Natural killer cell (primary cell): ENCODE results near the gene PKN3. TPM values are rescaled to one million over a fixed set of nuclear protein-coding genes. Genes with fewer than 3 reads are reported as not detected.

ENCODE experiments used
- ATAC-seq, 3 donors: fragments of 150-1000 bp in 2 of 3; fragments of 200-7000 bp in 1 of 3; cut with Tn5 transposase; 1 replicate in 1 of 3; 2 replicates in 2 of 3; pipeline ENCODE4 v1.10.0; 2021; ENCODE audit warnings: mild to moderate bottlenecking in 2 of 3, moderate library complexity in 2 of 3
- DNase-seq, 2 donors: peaks; one replicate each; pipeline versions ENCODE4 v3.0.0 to v3.0.0-alpha.2; 2013 to 2021; ENCODE audit warnings: mixed read lengths in 1 of 2
- H3K27ac ChIP-seq: one replicate; pipeline ENCODE4 v1.5.1; 2013; ENCODE audit warnings: mild to moderate bottlenecking, low read length
- H3K27me3 ChIP-seq: one replicate; pipeline ENCODE4 v1.6.1; 2013; ENCODE audit warnings: low read length; ENCODE audit not compliant: control insufficient read depth, insufficient read depth
- H3K36me3 ChIP-seq: one replicate; pipeline ENCODE4 v1.6.1; 2013; ENCODE audit warnings: low read length; ENCODE audit not compliant: control insufficient read depth, insufficient read depth
- H3K4me1 ChIP-seq: one replicate; pipeline ENCODE4 v1.6.1; 2013; ENCODE audit warnings: low read length; ENCODE audit not compliant: control insufficient read depth, insufficient read depth
- H3K4me3 ChIP-seq: one replicate; pipeline ENCODE4 v1.5.1; 2013; ENCODE audit warnings: low read length
- H3K9me3 ChIP-seq: one replicate; pipeline ENCODE4 v1.6.1; 2013; ENCODE audit warnings: low read length; ENCODE audit not compliant: control insufficient read depth, insufficient read depth
- H3K27ac Mint-ChIP-seq, 2 donors: one replicate each; pipeline ENCODE4 v1.8.0; 2022; ENCODE audit warnings: mild to moderate bottlenecking in 2 of 2, mixed read lengths in 2 of 2, moderate library complexity in 1 of 2
- H3K27me3 Mint-ChIP-seq, 2 donors: one replicate each; pipeline ENCODE4 v1.8.0; 2022; ENCODE audit warnings: low read depth in 2 of 2, mixed read lengths in 2 of 2
- H3K36me3 Mint-ChIP-seq: one replicate; pipeline ENCODE4 v1.8.0; 2022; ENCODE audit warnings: mixed read lengths
- H3K4me1 Mint-ChIP-seq, 2 donors: one replicate each; pipeline ENCODE4 v1.8.0; 2022; ENCODE audit warnings: mixed read lengths in 2 of 2
- H3K4me3 Mint-ChIP-seq: one replicate; pipeline ENCODE4 v1.8.0; 2022; ENCODE audit warnings: mild to moderate bottlenecking, moderate library complexity, mixed read lengths
- H3K9me3 Mint-ChIP-seq, 2 donors: one replicate each; pipeline ENCODE4 v1.8.0; 2022; ENCODE audit warnings: mixed read lengths in 2 of 2
- WGBS: methylation state at CpG from one replicate; pipeline ENCODE4 v1.1.7; 2013; ENCODE audit warnings: missing lambda C conversion rate; ENCODE audit not compliant: insufficient coverage; 5-methylcytosine and 5-hydroxymethylcytosine counted together
- intact Hi-C: fragments of 100-400 bp; cut with micrococcal nuclease; formaldehyde crosslinking; loops from one replicate; pipeline ENCODE4 v1.14.2; 2022
- total RNA-seq, 4 donors: library from RNA; stranded (reverse); fragments of 120-200 nt in 1 of 4; gene quantifications; one replicate each; pipeline versions ENCODE4 v1.2.3 to v1.2.4, GENCODE V29; 2013 to 2022
- TF ChIP-seq, protein P1 (sequence below): fragments of 200-600 bp; IDR thresholded peaks from one replicate; pipeline ENCODE4 v1.8.0; 2022; ENCODE audit warnings: antibody characterized with exemption

The PKN3 gene
- total RNA-seq, 3 donors from 2014 or later (not counting 1 experiment from before 2014, with no cell fraction given), result 3.6 to 4.5 (median 3.9) TPM

DNA sequence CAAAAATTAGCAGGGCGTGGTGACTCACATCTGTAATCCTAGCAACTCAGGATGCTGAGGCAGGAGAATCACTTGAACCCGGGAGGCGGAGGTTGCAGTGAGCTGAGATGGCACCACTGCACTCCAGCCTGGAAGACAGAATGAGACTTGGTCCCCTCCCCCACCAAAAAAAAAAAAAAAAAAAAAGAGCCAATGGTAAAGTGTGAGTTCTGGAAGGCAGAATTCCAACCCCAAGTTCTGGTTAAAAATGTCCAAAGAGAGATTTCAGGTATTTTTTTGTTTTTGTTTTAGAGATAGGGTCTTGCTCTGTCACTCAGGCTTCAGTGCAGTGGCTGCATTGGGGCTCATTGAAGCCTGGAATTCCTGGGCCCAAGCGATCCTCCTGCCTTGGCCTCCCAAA, 14.8 kb upstream of the PKN3 start:
- 96% methylated on average over 4 of the region's 4 CpGs for WGBS
- Mint-ChIP-seq H3K4me3 (peak overlapping the region; percentile 50), H3K36me3 (peaks cover 10% of the 10 kb centered on the region), H3K9me3 (no peaks in the 10 kb centered on the region), H3K27me3 (no peaks in the 10 kb centered on the region), H3K4me1 (peaks cover 61 to 71% of the 10 kb centered on the region in 2 donors), H3K27ac (peak overlapping the region; percentile 96 to 99)
- DNase-seq (no peak), ATAC-seq (no peak)
- intact Hi-C loops, result loop anchor here (2.0 kb wide), 1 partner anchor 31 kb away; the partner anchor contains the start of gene DYNC2I2
- Histone ChIP-seq H3K9me3 (no peaks in the 10 kb centered on the region), H3K27me3 (no peaks in the 10 kb centered on the region), H3K27ac (no peak overlapping the region), H3K4me1 (peaks cover 64% of the 10 kb centered on the region), H3K36me3 (peaks cover 11% of the 10 kb centered on the region), H3K4me3 (no peak overlapping the region)
- TF ChIP-seq, protein P1, sequence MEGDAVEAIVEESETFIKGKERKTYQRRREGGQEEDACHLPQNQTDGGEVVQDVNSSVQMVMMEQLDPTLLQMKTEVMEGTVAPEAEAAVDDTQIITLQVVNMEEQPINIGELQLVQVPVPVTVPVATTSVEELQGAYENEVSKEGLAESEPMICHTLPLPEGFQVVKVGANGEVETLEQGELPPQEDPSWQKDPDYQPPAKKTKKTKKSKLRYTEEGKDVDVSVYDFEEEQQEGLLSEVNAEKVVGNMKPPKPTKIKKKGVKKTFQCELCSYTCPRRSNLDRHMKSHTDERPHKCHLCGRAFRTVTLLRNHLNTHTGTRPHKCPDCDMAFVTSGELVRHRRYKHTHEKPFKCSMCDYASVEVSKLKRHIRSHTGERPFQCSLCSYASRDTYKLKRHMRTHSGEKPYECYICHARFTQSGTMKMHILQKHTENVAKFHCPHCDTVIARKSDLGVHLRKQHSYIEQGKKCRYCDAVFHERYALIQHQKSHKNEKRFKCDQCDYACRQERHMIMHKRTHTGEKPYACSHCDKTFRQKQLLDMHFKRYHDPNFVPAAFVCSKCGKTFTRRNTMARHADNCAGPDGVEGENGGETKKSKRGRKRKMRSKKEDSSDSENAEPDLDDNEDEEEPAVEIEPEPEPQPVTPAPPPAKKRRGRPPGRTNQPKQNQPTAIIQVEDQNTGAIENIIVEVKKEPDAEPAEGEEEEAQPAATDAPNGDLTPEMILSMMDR, result no peak

DNA sequence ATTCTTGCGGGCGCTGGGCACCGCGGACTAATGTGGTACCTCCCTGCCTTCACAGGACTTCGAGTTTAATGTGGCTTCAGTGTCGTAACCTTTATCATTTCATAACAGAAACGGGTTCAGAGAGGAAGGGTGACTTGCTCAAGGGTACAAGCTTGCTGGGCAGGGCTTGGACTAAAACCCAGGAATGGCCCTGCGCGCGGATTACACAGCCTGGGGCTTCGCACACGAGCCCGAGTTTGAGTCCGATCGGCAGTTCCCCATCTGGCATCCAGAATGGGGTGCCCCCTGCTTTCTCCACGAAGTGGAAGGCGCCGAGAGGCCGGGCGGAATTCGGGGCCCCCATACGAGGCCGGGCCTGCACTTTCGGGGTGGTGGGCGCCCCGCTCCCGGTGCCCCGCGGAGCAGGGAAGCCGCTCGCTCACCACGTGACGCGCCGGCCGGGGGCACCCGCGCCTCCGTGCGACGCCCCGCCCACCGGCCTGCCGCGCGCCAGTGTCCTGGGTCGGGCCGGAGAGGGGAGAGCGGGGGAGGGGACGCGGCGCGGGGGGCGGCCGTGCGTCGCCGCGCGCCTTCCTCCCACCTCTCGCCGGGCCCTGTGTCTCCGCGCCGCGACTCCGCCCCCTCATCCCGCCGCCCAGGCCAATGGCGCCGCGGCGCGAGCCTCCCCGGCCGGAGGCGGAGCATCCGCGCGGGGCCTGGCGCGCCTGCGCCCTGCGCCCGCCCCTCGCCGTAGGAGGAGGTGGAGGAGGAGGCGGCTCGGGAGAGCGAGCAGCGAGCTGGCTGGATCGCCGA, 13.6 kb upstream of the PKN3 start, which contains the start of gene SET:
TSS of gene SET (plus strand) at position 722 of the 792 bp plus-strand sequence. CDS start 361 bp downstream, outside the sequence.
- H3K4me3 ChIP-seq, result peak within 1 kb of the TSS; percentile 66
- H3K4me3 Mint-ChIP-seq, result peak within 1 kb of the TSS; percentile 99
- no peaks in the 10 kb centered on the region for H3K9me3 ChIP-seq
- intact Hi-C loops, result loop anchor here (1.0 kb wide), 1 partner anchor 36 kb away; the partner anchor contains the start of gene ZDHHC12
- DNase-seq (peak; percentile 92 to 97), ATAC-seq (peak; percentile 77 to 92 (median 84))
- peaks cover 23% of the 10 kb centered on the region for H3K36me3 ChIP-seq
- H3K27me3 ChIP-seq, result no peaks in the 10 kb centered on the region
- peaks cover 53% of the 10 kb centered on the region for H3K4me1 ChIP-seq
- no peaks in the 10 kb centered on the region for H3K27me3 Mint-ChIP-seq
- peak within 1 kb of the TSS; percentile 97 for H3K27ac ChIP-seq
- H3K27ac Mint-ChIP-seq, result peak within 1 kb of the TSS; percentile 89 to 96
- no peaks in the 10 kb centered on the region for H3K9me3 Mint-ChIP-seq
- peaks cover 62 to 70% of the 10 kb centered on the region in 2 donors for H3K4me1 Mint-ChIP-seq
- 2% methylated on average over 93 of the region's 93 CpGs for WGBS
- TF ChIP-seq, protein P1, result no peak
- H3K36me3 Mint-ChIP-seq, result peaks cover 20% of the 10 kb centered on the region

DNA sequence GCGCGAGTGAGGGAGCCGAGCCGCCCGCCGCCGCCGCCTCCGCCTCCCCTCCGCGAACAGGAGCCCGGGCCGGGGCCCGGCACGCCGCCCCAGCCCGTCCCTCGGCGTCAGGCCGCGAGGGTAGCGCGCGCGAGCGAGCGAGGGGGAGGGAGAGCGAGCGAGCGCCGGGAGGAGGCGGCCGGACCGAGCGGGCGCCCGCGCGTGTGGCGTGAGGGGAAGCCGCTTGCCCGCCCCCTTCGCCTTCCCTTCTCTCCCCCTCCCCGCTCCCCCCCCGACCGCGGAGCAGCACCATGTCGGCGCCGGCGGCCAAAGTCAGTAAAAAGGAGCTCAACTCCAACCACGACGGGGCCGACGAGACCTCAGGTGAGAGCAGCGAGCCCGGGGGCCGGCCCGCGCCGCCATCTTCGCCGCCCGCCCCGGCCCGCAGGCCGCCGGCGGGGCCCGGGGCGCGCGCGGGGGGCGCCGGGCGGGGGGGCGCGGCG, 13.0 kb upstream of the PKN3 start:
- intact Hi-C loops, result loop anchor here (1.0 kb wide), 1 partner anchor 35 kb away; the partner anchor contains the start of gene ZDHHC12
- Histone ChIP-seq H3K4me3 (peak overlapping the region; percentile 43), H3K9me3 (no peaks in the 10 kb centered on the region), H3K27me3 (no peaks in the 10 kb centered on the region), H3K36me3 (peaks cover 30% of the 10 kb centered on the region), H3K27ac (peak overlapping the region; percentile 61), H3K4me1 (peaks cover 48% of the 10 kb centered on the region)
- Mint-ChIP-seq H3K9me3 (no peaks in the 10 kb centered on the region), H3K4me3 (peak overlapping the region; percentile 79), H3K36me3 (peaks cover 27% of the 10 kb centered on the region), H3K27ac (peak overlapping the region; percentile 89 to 96), H3K27me3 (no peaks in the 10 kb centered on the region), H3K4me1 (peaks cover 56 to 66% of the 10 kb centered on the region in 2 donors)
- WGBS, result under 1% methylated on average over 77 of the region's 80 CpGs
- TF ChIP-seq, protein P1, result no peak
- peak; percentile 30 to 44 (median 43) for ATAC-seq
- DNase-seq, result no peak
